ENCODE data around the gene FDXR. TPM values are rescaled to one million over a fixed set of nuclear protein-coding genes. Genes with fewer than 3 reads are reported as not detected.

Gene FDXR
- total and polyA plus RNA-seq, 9 of the 15 experiments (the other 6 are each of a cell fraction or from before 2014, with no cell fraction given): 0.89 to 70.7 (median 30.9) TPM

DNA sequence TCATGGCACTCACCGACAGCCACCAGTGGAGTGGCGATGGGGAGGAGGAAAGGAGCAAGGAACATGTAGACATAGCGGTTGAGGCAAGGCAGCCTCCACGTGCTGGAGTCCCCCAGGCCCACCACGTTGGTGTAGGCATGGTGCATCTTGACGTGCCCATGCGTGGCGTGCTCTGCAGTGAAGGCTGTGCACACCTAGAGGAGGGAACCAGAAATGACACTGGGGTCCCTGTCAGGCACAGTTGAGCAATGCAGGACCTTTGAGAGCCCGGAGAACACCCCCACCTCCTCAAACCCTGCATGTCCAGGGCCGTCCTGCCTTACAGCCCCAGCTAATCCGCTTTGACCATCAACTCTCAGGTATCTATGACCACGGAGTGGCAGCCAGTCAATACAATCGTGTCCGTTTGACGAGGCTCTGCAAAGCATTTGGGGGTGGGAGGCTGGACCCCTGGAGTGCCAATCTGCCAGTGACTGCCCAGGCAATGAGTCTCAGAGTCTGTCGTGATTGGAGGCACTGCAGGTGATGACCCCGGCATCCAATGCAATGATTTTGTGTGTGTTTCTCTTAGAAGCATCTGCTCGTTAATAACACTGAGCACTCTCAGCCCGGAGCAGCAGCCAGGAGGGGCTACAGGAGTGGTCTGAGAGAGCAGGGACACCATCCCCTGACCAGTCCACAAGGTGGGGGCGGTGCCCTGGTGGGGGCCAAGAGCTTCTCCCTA lies 9.9 kb upstream of the FDXR start (continued):
- no peak for TF ChIP-seq JUN (IDR thresholded peaks at IDR 0.05; ENCODE audit: borderline replicate concordance, low read depth, low read length)
- TF ChIP-seq JUN (CRISPR knock-in tag; IDR thresholded peaks at IDR 0.05; ENCODE audit: borderline replicate concordance): no peak
- TF ChIP-seq HDAC2 (IDR thresholded peaks at IDR 0.05): no peak

DNA sequence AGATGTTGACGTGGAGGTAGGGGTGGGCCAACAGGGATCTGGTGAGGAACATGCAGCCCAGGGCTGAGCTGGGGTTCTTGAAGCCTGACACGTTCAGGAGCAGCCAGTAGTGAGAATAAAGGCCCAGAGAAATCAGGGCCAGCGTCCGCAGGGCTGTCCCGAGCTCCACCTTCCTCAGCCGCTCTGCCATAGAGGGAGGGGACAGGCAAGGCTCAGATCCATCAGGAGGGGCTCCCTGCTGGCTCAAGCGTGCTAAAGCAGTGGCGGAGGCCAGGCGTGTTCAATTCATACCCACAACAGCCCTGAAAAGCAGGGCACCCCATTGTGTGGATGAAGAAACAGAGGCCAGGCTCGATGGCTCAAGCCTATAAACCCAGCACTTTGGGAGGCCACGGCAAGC lies 8.3 kb upstream of the FDXR start:
- BruUV-seq (replicated peaks): no TSS peak
- ATAC-seq (no peak), FAIRE-seq (no peak), DNase-seq (ENCODE audit: extremely low read depth in 1 of 4, low spot score in 3 of 4) (no peak)
- no peak overlapping the region for H2AFZ ChIP-seq (ENCODE audit: low read depth, low read length)
- no peak overlapping the region for H3K4me3 ChIP-seq
- no peaks in the 10 kb centered on the region for H3K27me3 ChIP-seq (ENCODE audit: control insufficient read depth in 2 of 2, insufficient read depth in 2 of 2, low read length in 2 of 2)
- intact Hi-C loops (cut with micrococcal nuclease): no loop called here
- H3K36me3 ChIP-seq (ENCODE audit: control insufficient read depth, insufficient read depth, low read length): no peaks in the 10 kb centered on the region
- ChIA-PET POLR2A (interaction anchor here (0.6 to 1.7 kb wide), 5 partner anchors 8 to 734 kb away, joined by 3 to 7 read pairs (median 4); partner anchors contain the start of gene FDXR), CTCF (ENCODE audit: low intra/inter-chr PET ratio) (no interaction called here)
- H3K9ac ChIP-seq (ENCODE audit: insufficient read depth in 1 of 2, low read depth in 2 of 2, low read length in 2 of 2): peak overlapping the region in 1 of 2 experiments; percentile 71; a peak in 1 of 4 replicates
- no peaks in the 10 kb centered on the region for H3K9me3 ChIP-seq (replicated peaks; ENCODE audit: control insufficient read depth, insufficient read depth, low read depth, low read length)
- no peaks in the 10 kb centered on the region for H3K9me1 ChIP-seq (ENCODE audit: control insufficient read depth, insufficient read depth, low read length)
- no peaks in the 10 kb centered on the region for H4K20me1 ChIP-seq (replicated peaks; ENCODE audit: control insufficient read depth, insufficient read depth, low read length)
- 45% methylated on average over 9 of the region's 11 CpGs for WGBS (ENCODE audit: insufficient coverage, low coverage, missing lambda C conversion rate)
- H3K4me2 ChIP-seq (ENCODE audit: insufficient read depth, low read length): no peak overlapping the region
- in situ Hi-C loops (cut with MboI): no loop called here
- peaks cover 21 to 31% of the 10 kb centered on the region in 2 experiments for H3K4me1 ChIP-seq (replicated peaks in 1 of 2; ENCODE audit: control insufficient read depth in 2 of 2, insufficient read depth in 2 of 2, low read length in 2 of 2)
- TF ChIP-seq, protein P1, sequence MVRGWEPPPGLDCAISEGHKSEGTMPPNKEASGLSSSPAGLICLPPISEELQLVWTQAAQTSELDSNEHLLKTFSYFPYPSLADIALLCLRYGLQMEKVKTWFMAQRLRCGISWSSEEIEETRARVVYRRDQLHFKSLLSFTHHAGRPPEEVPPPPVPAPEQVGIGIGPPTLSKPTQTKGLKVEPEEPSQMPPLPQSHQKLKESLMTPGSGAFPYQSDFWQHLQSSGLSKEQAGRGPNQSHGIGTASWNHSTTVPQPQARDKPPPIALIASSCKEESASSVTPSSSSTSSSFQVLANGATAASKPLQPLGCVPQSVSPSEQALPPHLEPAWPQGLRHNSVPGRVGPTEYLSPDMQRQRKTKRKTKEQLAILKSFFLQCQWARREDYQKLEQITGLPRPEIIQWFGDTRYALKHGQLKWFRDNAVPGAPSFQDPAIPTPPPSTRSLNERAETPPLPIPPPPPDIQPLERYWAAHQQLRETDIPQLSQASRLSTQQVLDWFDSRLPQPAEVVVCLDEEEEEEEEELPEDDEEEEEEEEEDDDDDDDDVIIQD (CRISPR knock-in tag; IDR thresholded peaks at IDR 0.05): no peak
- no peak for TF ChIP-seq ARID1B (IDR thresholded peaks at IDR 0.05)
- TF ChIP-seq NUFIP1 (IDR thresholded peaks at IDR 0.05; ENCODE audit: partially characterized antibody): no peak
- no peak for TF ChIP-seq DDX20 (tag; IDR thresholded peaks at IDR 0.05; ENCODE audit: low read depth)
- TF ChIP-seq ETV6 (IDR thresholded peaks at IDR 0.05; ENCODE audit: borderline replicate concordance in 1 of 2, low read depth in 2 of 2, low read length in 1 of 2): no peak
- no peak for TF ChIP-seq ETV6 (CRISPR knock-in tag; IDR thresholded peaks at IDR 0.05; ENCODE audit: borderline replicate concordance)
- TF ChIP-seq, protein P2, sequence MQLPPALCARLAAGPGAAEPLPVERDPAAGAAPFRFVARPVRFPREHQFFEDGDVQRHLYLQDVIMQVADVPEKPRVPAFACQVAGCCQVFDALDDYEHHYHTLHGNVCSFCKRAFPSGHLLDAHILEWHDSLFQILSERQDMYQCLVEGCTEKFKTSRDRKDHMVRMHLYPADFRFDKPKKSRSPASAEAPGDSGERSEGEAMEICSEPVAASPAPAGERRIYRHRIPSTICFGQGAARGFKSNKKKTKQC (CRISPR knock-in tag; IDR thresholded peaks at IDR 0.05): no peak
- no peak for TF ChIP-seq MIER1 (IDR thresholded peaks at IDR 0.05; ENCODE audit: low read depth)
- no peak for TF ChIP-seq CCNT2 (IDR thresholded peaks at IDR 0.05; ENCODE audit: borderline replicate concordance, extremely low read depth, insufficient read length, low read depth, low read length)
- H3K79me2 ChIP-seq (ENCODE audit: control insufficient read depth, insufficient read depth, low read length): no peaks in the 10 kb centered on the region
- H3K27ac ChIP-seq (ENCODE audit: extremely low read depth, low read depth, low read length): no peak overlapping the region
